HepG2 (cell line): Measurements from ENCODE around the gene NEURL1B. TPM values are rescaled to one million over a fixed set of nuclear protein-coding genes. Genes with fewer than 3 reads are reported as not detected.

ENCODE experiments used
- ATAC-seq: fragments of 200-7000 bp; cut with Tn5 transposase; 3 replicates; pipeline ENCODE4 v1.9.1; 2020; ENCODE audit warnings: mild to moderate bottlenecking, moderate library complexity
- BruUV-seq: library from RNA; stranded (reverse); fragments of 400-500 nt; replicated peaks from 2 replicates; lab custom pipeline; 2021; lab: Mats Ljungman, UMichigan
- CTCF ChIA-PET: fragments of 300-600 bp; formaldehyde crosslinking; extraction: SDS; loops from one replicate; lab custom pipeline; 2021; ENCODE audit warnings: low total read pairs, inconsistent platforms, low intra/inter-chr PET ratio; lab: Yijun Ruan, JAX
- POLR2A ChIA-PET: fragments of 350-600 bp; sonication (Branson Sonifier 250); formaldehyde crosslinking; loops from one replicate; lab custom pipeline; 2020; ENCODE audit warnings: antibody characterized with exemption, inconsistent platforms; lab: Yijun Ruan, JAX
- DNase-seq: peaks from one replicate; pipeline ENCODE4 v3.0.0-alpha.2; 2015; ENCODE audit warnings: low spot score
- FAIRE-seq: peaks from 3 replicates; lab custom pipeline; 2011; peaks lifted over from hg19 to GRCh38; lab: Jason Lieb, UNC
- H2AFZ ChIP-seq: one replicate; pipeline ENCODE4 v1.6.1; 2011; ENCODE audit warnings: low read length, inconsistent platforms
- H3K27ac ChIP-seq: fragments of 300-600 bp; 3 replicates; pipeline ENCODE4 v1.8.0; 2011; ENCODE audit warnings: mixed run types, mild to moderate bottlenecking, mixed read lengths, low read length, inconsistent platforms; ENCODE audit not compliant: insufficient read depth; ENCODE audit errors: extremely low read length
- H3K27me3 ChIP-seq, 2 experiments: fragments of 200-600 bp in 1 of 2; 2 replicates in 1 of 2; 3 replicates in 1 of 2; pipeline versions ENCODE4 v1.6.0 to v1.8.0; 2011; ENCODE audit warnings: low read length in 2 of 2, mild to moderate bottlenecking in 2 of 2, moderate library complexity in 2 of 2, inconsistent platforms in 1 of 2; ENCODE audit not compliant: insufficient read depth in 2 of 2, control insufficient read depth in 1 of 2
- H3K36me3 ChIP-seq, 2 experiments: fragments of 200-600 bp in 1 of 2; replicated peaks in 1 of 2; 2 replicates in 1 of 2; 3 replicates in 1 of 2; pipeline versions ENCODE4 v1.5.1 to v1.8.0; 2011; ENCODE audit warnings: low read length in 2 of 2, inconsistent platforms in 1 of 2; ENCODE audit not compliant: insufficient read depth in 2 of 2, control insufficient read depth in 1 of 2
- H3K4me1 ChIP-seq: 2 replicates; pipeline ENCODE4 v1.5.1; 2012; ENCODE audit warnings: low read length, inconsistent platforms; ENCODE audit not compliant: insufficient read depth
- H3K4me2 ChIP-seq: 2 replicates; pipeline ENCODE4 v1.6.0; 2011; ENCODE audit warnings: low read depth, low read length, inconsistent platforms
- H3K4me3 ChIP-seq, 3 experiments: fragments of 200-600 bp in 1 of 3; sonication (generic), shearing (Covaris generic) in 1 of 3; replicated peaks in 1 of 3; 2 replicates each; pipeline ENCODE4 v1.5.1; 2011 to 2016; ENCODE audit warnings: low read length in 3 of 3, inconsistent platforms in 2 of 3, low read depth in 2 of 3, mild to moderate bottlenecking in 2 of 3, control low read depth in 1 of 3, mixed read lengths in 1 of 3; ENCODE audit not compliant: insufficient read depth in 1 of 3
- H3K79me2 ChIP-seq: one replicate; pipeline ENCODE4 v1.6.1; 2011; ENCODE audit warnings: low read length, inconsistent platforms; ENCODE audit not compliant: insufficient read depth
- H3K9ac ChIP-seq: 2 replicates; pipeline ENCODE4 v1.6.0; 2011; ENCODE audit warnings: mild to moderate bottlenecking, low read depth, low read length, inconsistent platforms; ENCODE audit not compliant: insufficient read depth
- H3K9me3 ChIP-seq: 2 replicates; pipeline ENCODE4 v1.5.1; 2012; ENCODE audit warnings: mild to moderate bottlenecking, low read length
- H4K20me1 ChIP-seq: 2 replicates; pipeline ENCODE4 v1.6.0; 2011; ENCODE audit warnings: inconsistent platforms, mild to moderate bottlenecking, low read length, moderate library complexity; ENCODE audit not compliant: insufficient read depth
- DR1 ChIP-seq: sonication (generic); formaldehyde crosslinking; IDR thresholded peaks from 2 replicates; pipeline ENCODE4 v1.8.0; 2021; ENCODE audit warnings: mild to moderate bottlenecking, missing genetic modification reagents, inconsistent platforms
- HNRNPL ChIP-seq: fragments of 200-400 bp; formaldehyde crosslinking; IDR thresholded peaks from 2 replicates; pipeline ENCODE4 v1.6.1; 2017; ENCODE audit warnings: mild to moderate bottlenecking, low read depth, low read length
- MYPOP ChIP-seq: sonication (generic); formaldehyde crosslinking; IDR thresholded peaks from 2 replicates; pipeline ENCODE4 v1.8.1; 2023; ENCODE audit warnings: mild to moderate bottlenecking, moderate library complexity, missing genetic modification reagents
- RERE ChIP-seq: IDR thresholded peaks from 2 replicates; pipeline ENCODE4 v1.6.1; 2016; ENCODE audit warnings: low read depth, missing genetic modification reagents, missing compliant biosample characterization
- ZBTB7A ChIP-seq: sonication (generic); formaldehyde crosslinking; IDR thresholded peaks from 2 replicates; pipeline ENCODE4 v1.8.0; 2022; ENCODE audit warnings: mild to moderate bottlenecking, missing genetic modification reagents
- ZNF451 ChIP-seq: sonication (generic); formaldehyde crosslinking; IDR thresholded peaks from 2 replicates; pipeline ENCODE4 v1.5.0; 2020; ENCODE audit warnings: mild to moderate bottlenecking, missing genetic modification reagents
- ZNF549 ChIP-seq: sonication (generic); formaldehyde crosslinking; IDR thresholded peaks from 2 replicates; pipeline ENCODE4 v1.5.0; 2020; ENCODE audit warnings: missing genetic modification reagents
- ZNF687 ChIP-seq: sonication (generic); formaldehyde crosslinking; IDR thresholded peaks from 2 replicates; pipeline ENCODE4 v1.5.1; 2020; ENCODE audit warnings: mild to moderate bottlenecking, missing genetic modification reagents, moderate library complexity
- ZNF709 ChIP-seq: sonication (generic); formaldehyde crosslinking; IDR thresholded peaks from 2 replicates; pipeline ENCODE4 v1.5.0; 2020; ENCODE audit warnings: mild to moderate bottlenecking, missing genetic modification reagents
- ZNF782 ChIP-seq: sonication (generic); formaldehyde crosslinking; IDR thresholded peaks from 2 replicates; pipeline ENCODE4 v1.4.0; 2020; ENCODE audit warnings: missing genetic modification reagents, mild to moderate bottlenecking, borderline replicate concordance
- WGBS: methylation state at CpG from one replicate; pipeline ENCODE4 v1.1.6; 2017; ENCODE audit warnings: low lambda C conversion rate; 5-methylcytosine and 5-hydroxymethylcytosine counted together
- in situ Hi-C: cut with HindIII; loops from 2 replicates; pipeline ENCODE4 v1.10.0; 2017; ENCODE audit warnings: low pct_unique_long_range_greater_than_20kb; ENCODE audit not compliant: extremely low pct_ligation_motif_present
- intact Hi-C: fragments of 100-400 bp; cut with micrococcal nuclease; formaldehyde crosslinking; loops from one replicate; pipeline ENCODE4 v1.10.0; 2022; ENCODE audit not compliant: unreplicated experiment
- polyA plus RNA-seq, 8 experiments: library from polyadenylated mRNA; depleted of rRNA in 3 of 8; stranded (reverse) in 7 of 8; unstranded in 1 of 8; fragments of >200 nt; fragmentation: Illumina TruSeq in 4 of 8; extraction: Trizol in 4 of 8; gene quantifications; 2 replicates each; pipeline versions ENCODE4 v1.2.1 to v1.2.3, GENCODE V29; 2011 to 2016; ENCODE audit warnings: low read depth in 4 of 8, missing spikeins in 1 of 8, mixed read lengths in 1 of 8; ENCODE audit not compliant: insufficient read depth in 1 of 8
- total RNA-seq, 5 experiments: library from RNA; depleted of rRNA; stranded (reverse); fragments of >200 nt; fragmentation: Illumina TruSeq; extraction: Trizol; gene quantifications; 2 replicates each; pipeline ENCODE4 v1.2.3, GENCODE V29; 2016; ENCODE audit warnings: low read depth in 1 of 5

Gene NEURL1B
- total and polyA plus RNA-seq, 2 of the 13 experiments (the other 11 are each of a cell fraction or from before 2014, with no cell fraction given): 0.09 to 0.13 TPM

GRCh38 chr5:172731680-172732074 is 90.6 kb downstream of the NEURL1B start:
- CTCF ChIA-PET: interaction anchor here (1.2 kb wide), 1 partner anchor 171 kb away, joined by 4 read pairs; no protein-coding TSS in a partner anchor
- Histone ChIP-seq H3K9me3 (no peaks in the 10 kb centered on the region), H3K27me3 (peaks cover 0 to 17% of the 10 kb centered on the region in 2 experiments; a peak in 4 of 5 replicates), H3K79me2 (no peaks in the 10 kb centered on the region), H3K4me2 (peak overlapping the region; percentile 11; the same call in 1 of the 2 replicates), H2AFZ (no peak overlapping the region), H3K4me1 (peaks cover 94% of the 10 kb centered on the region), H4K20me1 (no peaks in the 10 kb centered on the region), H3K27ac (no peak overlapping the region), H3K4me3 (no peak overlapping the region), H3K36me3 (no peaks in the 10 kb centered on the region), H3K9ac (0 out of 2 replicates have a peak overlapping the region, but pooled peaks have one; percentile 17)
- FAIRE-seq (no peak), ATAC-seq (no peak), DNase-seq (no peak)
- POLR2A ChIA-PET: interaction anchor here (3.2 kb wide), 1 partner anchor 39 kb away, joined by 29 read pairs; the partner anchor contains the start of gene DUSP1
- intact Hi-C loops: no loop called here
- WGBS: 60% methylated on average over 6 of the region's 9 CpGs
- in situ Hi-C loops: loop anchor here (5.0 kb wide), 1 partner anchor 36 kb away; no protein-coding TSS in a partner anchor
- 0 out of 2 replicates have a peak, but pooled peaks have one; percentile 7 for TF ChIP-seq ZNF782 (CRISPR knock-in tag)
- TF ChIP-seq HNRNPL: 0 out of 2 replicates have a peak, but pooled peaks have one; percentile 12
- no peak for TF ChIP-seq DR1 (CRISPR knock-in tag)
- peak; percentile 1; the same call in 1 of the 2 replicates for TF ChIP-seq RERE (CRISPR knock-in tag)
- TF ChIP-seq ZNF709: 0 out of 2 replicates have a peak, but pooled peaks have one; percentile 15
- no peak for TF ChIP-seq ZBTB7A
- TF ChIP-seq ZNF549 (CRISPR knock-in tag): no peak
- TF ChIP-seq ZNF451 (CRISPR knock-in tag): 0 out of 2 replicates have a peak, but pooled peaks have one; percentile 7
- peak; percentile 24; the same call in 1 of the 2 replicates for TF ChIP-seq MYPOP (CRISPR knock-in tag)
- TF ChIP-seq ZNF687 (CRISPR knock-in tag): peak; percentile 34; the same call in 1 of the 2 replicates
- BruUV-seq: no TSS peak
